HUDEP-2 (cell line): ENCODE data around the gene GAREM2.

ENCODE experiments used
- DNase-seq, 76 experiments: peaks; one replicate each; lab custom pipeline; 2025; ENCODE audit not compliant: unreplicated experiment in 76 of 76; lab: John Stamatoyannopoulos, UW

The GAREM2 gene

DNA sequence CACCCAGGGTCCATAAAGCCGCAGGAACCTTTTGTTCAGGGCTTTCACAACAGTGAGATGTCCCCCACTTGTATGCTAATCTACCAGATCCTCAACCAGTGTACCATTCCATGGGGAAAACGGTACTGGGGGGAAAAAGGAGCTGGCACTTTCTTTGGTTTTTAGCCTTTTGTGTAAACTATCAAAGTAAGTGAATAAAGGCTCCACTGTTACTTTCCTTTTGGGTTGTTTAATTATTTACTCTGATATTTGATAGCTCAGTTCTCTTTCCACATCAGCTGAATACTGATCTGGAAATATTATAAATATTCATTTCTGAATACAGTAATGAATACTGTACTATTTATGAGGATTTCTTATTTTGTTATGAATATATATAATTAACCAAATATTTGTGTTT, 51.2 kb downstream of the GAREM2 start:
- no peak for DNase-seq

DNA sequence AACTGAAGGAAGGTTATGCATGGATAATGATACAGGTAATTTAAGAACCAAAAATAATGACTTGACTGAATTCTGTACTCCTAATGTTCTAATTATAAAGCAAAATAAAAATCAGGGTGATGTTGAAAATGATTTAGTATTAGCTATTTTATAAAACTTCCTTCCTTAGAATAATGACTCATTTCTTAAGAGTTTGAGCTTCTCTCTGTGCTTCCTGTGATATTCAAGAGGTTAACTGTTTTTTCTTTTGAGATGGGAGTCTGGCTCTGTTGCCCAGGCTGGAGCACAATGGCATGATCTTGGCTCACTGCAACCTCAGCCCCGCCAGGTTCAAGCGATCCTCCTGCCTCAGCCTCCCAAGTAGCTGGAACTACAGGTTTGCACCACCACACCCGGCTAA, 56.7 kb downstream of the GAREM2 start:
- DNase-seq, result no peak

DNA sequence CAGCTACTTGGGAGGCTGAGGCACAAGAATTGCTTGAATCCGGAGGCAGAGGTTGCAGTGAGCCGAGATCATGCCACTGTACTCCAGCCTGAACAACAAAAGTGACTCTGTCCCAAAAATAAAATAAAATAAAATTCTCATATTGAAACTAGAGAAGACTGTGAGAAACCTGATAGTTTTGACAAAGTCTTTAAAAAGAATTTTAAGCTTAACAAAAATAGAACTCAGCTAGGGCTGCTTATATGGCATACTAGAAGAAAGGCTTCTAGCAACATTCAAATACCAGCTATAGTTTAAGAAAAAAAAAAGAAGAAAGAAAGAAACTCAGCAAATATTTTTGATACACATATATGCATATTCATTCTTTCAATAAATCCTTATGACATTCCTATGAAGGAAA, 57.9 kb downstream of the GAREM2 start:
- no peak for DNase-seq

DNA sequence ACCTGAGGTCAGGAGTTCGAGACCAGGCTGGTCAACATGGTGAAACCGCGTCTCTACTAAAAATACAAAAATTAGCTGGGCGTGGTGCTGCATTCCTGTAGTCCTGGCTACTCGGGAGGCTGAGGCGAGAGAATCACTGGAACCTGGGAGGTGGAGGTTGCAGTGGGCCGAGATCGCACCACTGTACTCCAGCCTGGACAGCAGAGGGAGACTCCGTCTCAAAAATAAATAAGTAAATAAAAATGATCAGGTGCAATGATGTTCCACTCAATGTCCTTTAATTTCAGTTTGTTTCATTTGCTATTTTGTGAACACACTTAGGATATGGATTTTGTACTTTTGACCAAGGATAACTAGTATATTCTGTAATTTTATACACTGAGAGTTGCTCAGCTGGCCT, 62.2 kb downstream of the GAREM2 start:
- DNase-seq, result no peak

DNA sequence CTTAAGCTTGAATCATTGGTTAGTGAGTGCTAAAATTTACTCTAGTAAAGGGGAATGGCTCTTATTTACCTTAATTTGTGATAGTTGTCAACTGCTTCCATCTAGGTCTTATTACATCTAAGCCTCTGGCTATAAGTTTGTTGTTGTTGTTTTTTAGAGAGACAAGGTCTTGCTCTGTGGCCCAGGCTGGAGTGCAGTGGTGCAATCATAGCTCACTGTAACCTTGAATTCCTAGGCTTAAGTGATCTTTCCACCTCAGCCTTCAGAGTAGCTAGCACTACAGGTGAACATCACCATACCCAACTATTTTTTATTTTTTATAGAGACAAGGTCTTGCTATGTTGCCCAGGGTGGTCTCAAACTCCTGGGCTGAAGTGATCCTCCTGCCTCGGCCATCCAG, 65.0 kb downstream of the GAREM2 start:
- DNase-seq, result no peak

DNA sequence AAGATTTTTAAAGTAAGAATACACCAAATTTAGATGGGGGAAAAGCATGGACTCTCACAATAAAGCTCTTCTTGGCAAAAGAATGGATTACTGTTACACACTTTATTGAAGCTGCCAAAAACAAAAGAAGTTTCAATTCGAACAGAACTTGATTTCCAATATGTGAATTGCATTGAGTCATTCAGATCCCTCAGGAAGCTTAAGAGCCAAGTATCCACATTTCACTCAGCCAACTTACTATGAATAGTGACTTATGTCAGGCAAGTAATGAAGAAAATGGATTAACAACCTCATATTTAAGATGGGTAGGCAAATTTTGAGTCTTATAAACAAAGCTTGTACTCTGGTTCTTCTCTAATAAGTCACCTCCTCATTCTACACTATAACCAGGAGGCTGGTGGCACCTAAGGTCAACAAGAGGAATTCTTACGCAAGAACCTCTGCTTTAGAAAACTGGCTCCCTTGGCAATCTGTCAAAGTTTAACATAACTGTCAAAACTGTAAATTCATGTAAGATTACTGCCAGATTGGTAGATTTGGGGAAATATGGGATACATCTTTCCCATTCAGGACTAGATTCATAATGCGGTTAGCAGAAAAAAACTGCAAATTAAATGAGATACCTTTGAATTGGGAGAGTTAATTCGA, 65.5 kb downstream of the GAREM2 start:
- no peak for DNase-seq
